Stimulated activated naive CD4-positive, alpha-beta T cell (primary cell): ENCODE results near the gene GNG14.
"Not testable (repeated sequence)": the region's sequence is repeated elsewhere in the genome, so short reads cannot be mapped to it uniquely, and the experiment has no call there.

Experiments
- DNase-seq, 6 experiments: peaks; one replicate each; lab custom pipeline; 2025; lab: John Stamatoyannopoulos, UW

Gene GNG14

DNA sequence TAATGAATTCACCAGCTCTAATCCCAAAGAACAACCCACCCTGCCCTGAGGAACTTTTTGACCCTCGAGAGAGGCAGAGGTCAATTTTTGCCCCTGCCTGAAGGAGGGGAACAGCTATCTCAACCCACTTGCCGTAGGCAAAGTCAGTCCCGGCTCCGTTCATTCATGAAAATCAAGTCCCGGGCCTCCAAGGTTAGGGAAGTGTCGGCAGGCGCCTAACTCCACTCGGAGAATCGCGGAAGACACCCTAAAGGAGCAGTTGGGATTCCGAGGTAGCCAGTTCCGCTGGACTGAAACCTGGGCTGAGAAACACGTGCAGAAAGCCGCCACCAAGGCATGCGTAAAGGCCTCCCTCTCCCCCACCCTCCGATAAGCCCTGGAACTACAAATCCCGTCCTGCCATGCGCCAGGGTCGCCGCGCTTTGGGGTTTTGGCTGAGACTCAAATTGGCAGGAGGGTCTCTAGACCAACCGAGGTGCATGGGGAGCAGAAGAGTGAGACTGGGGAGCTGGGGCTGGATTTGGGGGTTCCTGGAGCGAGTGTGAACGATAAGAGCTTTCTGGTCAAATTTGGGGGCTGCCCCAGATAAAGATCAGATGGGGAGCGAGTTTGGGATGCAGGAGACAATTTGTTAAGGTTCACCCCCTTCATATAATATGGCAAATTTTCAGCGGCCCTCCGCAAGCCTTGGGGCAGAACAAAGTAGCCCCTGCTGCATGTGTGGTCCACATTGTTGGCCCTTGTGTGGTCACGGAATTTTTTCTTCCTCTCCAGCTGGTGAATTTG is 36.0 kb downstream of the GNG14 start, which contains the start of gene TNPO2:
TNPO2 (minus strand) TSS at position 292 of the 786 bp plus-strand sequence. CDS start 2,955 bp downstream, outside the sequence.
- DNase-seq = peak; percentile 29 to 61 (median 50)

DNA sequence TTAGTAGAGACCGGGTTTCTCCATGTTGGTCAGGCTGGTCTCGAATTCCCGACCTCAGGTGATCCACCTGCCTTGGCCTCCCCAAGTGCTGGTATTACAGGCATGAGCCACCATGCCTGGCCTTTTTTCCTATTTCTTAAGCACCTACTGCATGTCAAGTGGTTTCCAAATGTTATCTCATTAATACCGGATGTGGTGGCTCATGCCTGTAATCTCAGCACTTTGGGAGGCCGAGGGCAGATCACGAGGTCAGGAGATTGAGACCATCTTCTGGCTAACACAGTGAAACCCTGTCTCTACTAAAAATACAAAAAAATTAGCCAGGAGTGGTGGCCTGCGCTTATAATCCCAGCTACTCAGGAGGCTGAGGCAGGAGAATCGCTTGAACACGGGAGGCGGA is 37.8 kb downstream of the GNG14 start:
- DNase-seq = not testable (repeated sequence)

DNA sequence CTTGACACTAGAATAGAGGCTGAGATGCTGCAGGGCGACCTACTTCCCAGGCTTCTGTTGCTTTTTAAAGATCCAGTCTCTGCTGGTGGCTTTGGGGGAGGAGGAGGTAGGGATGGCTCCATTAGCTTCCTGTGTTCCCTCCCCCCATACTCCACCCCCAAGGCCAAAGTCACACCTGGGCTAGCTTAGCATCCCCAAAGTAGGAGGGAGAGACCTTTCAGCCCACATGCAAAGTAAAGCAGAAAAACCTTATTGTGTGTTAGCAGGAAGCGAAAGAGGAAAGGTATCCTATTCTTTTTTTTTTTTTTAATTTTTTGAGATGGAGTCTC is 39.2 kb downstream of the GNG14 start:
- no peak for DNase-seq

DNA sequence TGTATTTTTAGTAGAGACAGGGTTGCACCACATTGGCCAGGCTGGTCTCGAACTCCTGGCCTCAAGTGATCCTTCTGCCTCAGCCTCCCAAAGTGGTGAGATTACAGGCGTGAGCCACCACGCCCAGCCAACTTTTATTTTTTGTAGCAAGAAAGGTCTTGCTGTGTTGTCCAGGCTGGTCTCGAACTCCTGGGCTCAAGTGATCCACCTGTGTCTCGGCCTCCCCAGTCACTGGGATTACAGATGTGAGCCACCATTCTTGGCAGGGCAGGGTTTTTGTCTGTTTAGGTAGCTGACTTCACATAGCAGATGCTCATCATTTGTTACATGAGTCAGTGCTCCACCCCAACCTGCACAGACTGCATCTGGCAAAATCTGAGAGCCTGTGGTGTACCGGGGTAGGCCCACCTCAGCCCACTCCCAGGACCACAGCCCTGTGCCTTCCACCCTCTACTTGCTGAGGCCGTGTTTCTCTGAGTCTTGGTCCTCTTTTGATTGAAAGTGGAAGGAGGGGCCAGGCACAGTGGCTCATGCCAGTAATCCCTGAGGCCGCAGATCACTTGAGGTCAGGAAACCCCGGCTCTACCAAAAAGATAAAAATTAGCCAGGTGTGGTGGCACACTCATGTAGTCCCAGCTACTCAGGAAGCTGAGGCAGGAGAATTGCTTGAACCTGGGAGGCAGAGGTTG is 40.1 kb downstream of the GNG14 start:
- no peak for DNase-seq

DNA sequence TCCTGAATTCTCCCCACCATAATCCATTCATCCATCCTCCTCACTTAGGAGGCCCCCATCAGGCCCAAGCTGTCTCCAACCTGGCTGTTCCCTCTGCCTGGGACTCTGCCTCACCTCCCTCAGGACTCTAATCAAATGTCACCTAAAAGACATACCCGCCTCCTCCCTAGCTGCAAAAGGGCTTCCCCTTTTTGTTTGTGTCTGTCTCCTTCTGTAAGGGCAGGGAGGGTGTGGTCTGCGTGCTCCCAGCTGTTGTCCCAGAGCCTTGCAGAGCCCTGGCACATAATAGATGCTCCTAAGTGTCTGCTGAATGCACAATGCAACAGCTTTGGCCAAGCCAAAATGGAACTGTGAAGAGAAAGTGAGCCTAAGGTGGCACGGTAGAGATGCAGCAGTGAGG is 42.3 kb downstream of the GNG14 start:
- DNase-seq = no peak

DNA sequence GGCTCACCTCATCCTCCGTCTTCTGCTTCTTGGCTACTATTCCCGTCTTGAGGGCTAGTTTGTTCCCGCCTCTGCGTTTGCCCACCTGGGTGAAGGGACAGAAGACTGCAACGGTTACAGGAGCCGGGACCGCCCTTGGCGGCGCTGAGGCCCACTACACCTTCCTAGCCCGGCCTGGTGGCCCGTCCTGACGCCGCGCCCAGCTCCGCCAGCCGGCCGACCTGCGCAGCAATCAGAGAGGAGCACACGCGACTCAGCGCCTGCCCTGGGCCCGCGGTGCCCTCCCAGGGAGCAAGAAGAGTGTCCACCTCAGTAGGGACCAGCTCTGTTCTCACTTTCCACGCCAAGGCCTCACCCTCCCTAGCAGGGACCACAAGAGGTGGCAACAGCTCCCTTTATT is 43.5 kb downstream of the GNG14 start:
- DNase-seq = no peak

DNA sequence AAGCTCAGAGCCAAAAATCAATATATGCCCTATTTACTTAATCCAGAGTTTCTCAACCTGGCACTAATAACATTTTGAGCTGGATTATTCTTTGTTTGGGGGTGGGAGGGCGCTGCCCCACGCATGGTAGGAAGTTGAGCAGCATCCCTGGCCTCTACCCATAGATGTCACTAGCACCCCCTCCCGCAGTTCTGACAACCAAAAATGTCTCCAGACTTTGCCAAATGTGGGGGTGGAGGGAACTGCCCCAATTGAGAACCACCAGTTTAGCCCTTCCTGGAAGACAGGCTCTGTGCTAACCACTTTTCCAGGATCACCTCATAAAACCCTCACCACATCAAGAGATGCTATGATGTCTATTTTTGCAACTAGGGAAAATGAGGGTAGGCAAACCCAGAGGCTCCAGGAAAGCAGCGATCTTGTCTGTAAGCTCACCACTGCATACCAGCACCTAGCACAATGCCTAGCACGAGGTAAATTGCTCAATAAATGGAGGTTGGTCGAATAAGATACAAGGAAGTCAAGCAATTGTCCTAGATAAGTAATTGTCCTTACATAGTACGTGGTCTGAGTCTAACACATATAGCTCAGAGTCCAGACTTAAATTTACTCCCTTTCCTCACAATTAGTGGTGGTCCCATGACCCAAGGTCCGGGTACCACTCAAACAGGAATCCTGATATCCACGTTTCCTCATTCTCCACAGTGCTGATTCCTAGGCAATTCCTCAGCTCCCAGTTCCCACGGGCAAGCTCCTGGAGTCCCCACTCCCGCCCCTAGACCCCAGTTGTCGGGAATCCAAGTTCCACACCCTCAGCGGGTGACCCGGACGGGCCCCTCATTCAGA is 45.8 kb downstream of the GNG14 start:
- DNase-seq = peak; percentile 7 to 60 (median 21)

DNA sequence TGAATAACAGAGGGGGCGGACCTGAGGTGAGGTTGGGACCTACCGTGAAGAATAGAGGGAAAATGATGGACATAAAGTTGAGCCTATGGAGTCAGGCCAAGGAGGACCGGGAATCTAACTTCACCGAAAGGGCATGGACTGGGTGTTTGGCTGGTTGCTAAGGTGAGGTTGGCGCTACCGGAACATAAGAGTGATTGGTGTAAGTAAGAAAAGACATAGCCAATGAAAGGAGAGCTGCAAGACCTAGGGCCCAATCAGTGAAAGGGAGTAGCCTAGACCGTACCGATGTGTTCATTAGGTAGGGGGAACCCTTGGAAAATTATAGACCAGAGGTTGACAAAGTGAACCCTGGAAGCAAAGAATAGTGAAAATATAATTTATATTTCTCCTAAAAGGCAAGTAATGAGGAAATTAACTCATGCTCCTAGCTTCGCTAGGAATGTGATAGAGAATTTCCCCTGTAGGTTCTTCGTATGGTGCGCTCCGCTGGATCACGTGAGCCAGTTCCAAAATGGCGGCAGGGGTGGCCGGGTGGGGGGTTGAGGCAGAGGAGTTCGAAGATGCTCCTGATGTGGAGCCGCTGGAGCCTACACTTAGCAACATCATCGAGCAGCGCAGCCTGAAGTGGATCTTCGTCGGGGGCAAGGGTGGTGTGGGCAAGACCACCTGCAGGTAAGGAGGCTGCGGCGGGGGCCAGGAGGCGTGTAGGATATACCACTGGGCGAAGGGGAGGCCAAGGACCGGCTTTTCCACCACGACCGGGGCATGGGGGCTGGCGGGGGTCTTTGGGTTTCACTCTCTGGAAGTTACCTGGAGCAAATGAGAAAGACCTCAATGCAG is 49.4 kb downstream of the GNG14 start, which contains the start of gene GET3:
GET3 (plus strand) TSS at position 503 of the 840 bp plus-strand sequence; CDS start at position 512, 9 bp downstream.
- peak; percentile 67 to 96 (median 83) for DNase-seq

DNA sequence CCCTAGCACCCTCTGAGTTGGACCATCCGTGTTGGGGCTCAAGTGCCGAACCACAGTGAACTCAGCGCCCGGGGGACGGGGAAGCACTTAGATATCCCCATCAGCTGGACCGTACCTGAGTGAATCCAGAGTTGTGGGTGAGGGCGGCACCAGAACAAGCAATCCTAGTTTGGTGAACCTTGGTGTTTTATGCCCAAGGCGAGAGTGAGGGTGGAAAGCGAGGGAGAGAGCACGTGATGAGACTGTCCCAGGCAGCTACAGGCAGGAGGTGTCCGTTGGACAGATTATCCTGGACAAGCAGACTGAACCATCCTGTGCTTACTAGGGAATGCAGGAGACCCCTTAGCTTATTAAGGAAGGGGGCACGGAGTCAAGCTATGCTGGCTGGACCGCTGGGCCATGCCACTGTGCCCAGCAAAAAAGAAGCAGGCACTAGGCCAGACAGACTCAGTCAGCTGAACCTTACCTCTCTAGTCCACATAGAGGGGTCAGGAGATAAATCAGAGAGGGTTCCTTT is 50.1 kb downstream of the GNG14 start:
- DNase-seq = no peak
